Suppressor macrophage treated with lipopolysaccharide for 4 hours (primary cell): ENCODE results near the gene B4GALT4.
"Not testable (repeated sequence)": the region's sequence is repeated elsewhere in the genome, so short reads cannot be mapped to it uniquely, and the experiment has no call there.

Source experiments
- DNase-seq: peaks from one replicate; pipeline ENCODE4 v3.0.0-alpha.2; 2020

The B4GALT4 gene

GRCh38 chr3:119194237-119195150, 46.2 kb downstream of the B4GALT4 start:
- no peak for DNase-seq

- DNase-seq: no peak
These were observed 48.9 kb downstream of the B4GALT4 start for GRCh38 chr3:119191800-119192199.

GRCh38 chr3:119187266-119187665, 53.4 kb downstream of the B4GALT4 start:
- no peak for DNase-seq

GRCh38 chr3:119184796-119185570, 55.7 kb downstream of the B4GALT4 start:
- DNase-seq: no peak

GRCh38 chr3:119184111-119184510, 56.6 kb downstream of the B4GALT4 start:
- DNase-seq: no peak

GRCh38 chr3:119181765-119182164, 58.9 kb downstream of the B4GALT4 start:
- no peak for DNase-seq

GRCh38 chr3:119177321-119177720, 63.4 kb downstream of the B4GALT4 start:
- no peak for DNase-seq

GRCh38 chr3:119176778-119177177, 63.9 kb downstream of the B4GALT4 start:
- DNase-seq: no peak

GRCh38 chr3:119175872-119176756, 64.6 kb downstream of the B4GALT4 start:
- no peak for DNase-seq

GRCh38 chr3:119173325-119173724, 67.4 kb downstream of the B4GALT4 start, which contains the start of gene UPK1B:
UPK1B (plus strand) TSS chr3:119173598; CDS start chr3:119186742, 13,144 bp downstream.
- no peak for DNase-seq

GRCh38 chr3:119170821-119171220, 69.9 kb downstream of the B4GALT4 start:
- no peak for DNase-seq

GRCh38 chr3:119164745-119165144, 75.9 kb downstream of the B4GALT4 start:
- not testable (repeated sequence) for DNase-seq
